PFSK-1 (cell line): ENCODE measurements around the gene MAST2.

Experiments used
- FOXP2 ChIP-seq: optimal IDR thresholded peaks from 2 replicates; pipeline ENCODE3; 2011; ENCODE audit warnings: borderline replicate concordance, control low read depth, inconsistent platforms; ENCODE audit not compliant: insufficient read depth; ENCODE audit errors: extremely low read length, extremely low read depth
- POLR2AphosphoS5 ChIP-seq: IDR thresholded peaks from 2 replicates; pipeline ENCODE4 v1.6.1; 2012; ENCODE audit warnings: low read depth, mild to moderate bottlenecking, control low read depth, low read length, moderate library complexity
- SIN3A ChIP-seq: IDR thresholded peaks from 2 replicates; pipeline ENCODE4 v1.6.1; 2012; ENCODE audit warnings: mild to moderate bottlenecking, low read length, moderate library complexity, borderline replicate concordance; ENCODE audit not compliant: insufficient read depth
- TF ChIP-seq, protein P1 (sequence below), 2 experiments: IDR thresholded peaks; 2 replicates each; pipeline versions ENCODE4 v1.6.1 to v1.8.0; 2011 to 2012; ENCODE audit warnings: low read depth in 2 of 2, low read length in 2 of 2, control low read depth in 1 of 2, inconsistent platforms in 1 of 2, mild to moderate bottlenecking in 1 of 2, moderate library complexity in 1 of 2; ENCODE audit not compliant: insufficient read depth in 1 of 2

DNA sequence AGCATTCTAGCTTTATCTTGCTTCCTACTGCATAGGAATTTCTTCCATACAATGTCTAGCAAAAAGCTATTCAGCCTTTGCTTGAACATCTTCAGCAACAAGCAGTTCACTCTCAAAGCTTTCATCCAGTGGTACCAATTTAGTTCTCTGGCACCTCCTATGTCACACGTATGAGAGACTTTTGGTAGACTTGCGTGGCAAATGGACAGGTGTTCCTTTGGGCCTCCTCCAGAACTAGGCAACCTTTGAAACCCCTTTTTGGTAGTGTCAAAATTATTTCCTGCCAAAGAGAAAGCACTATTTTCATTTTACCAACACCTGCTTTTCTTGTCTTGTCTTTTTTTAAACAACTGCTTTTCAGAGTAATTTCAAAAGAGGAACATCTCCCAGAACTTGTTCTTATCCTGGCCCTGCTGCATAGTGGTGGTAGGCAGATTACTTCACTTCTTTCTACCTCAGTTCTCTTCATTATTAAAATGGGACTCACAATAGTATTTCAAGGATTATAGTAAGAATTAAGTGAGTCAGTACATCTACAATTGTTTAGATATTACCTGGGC is 122.4 kb downstream of the MAST2 start:
- TF ChIP-seq POLR2AphosphoS5 (no peak), SIN3A (no peak), FOXP2 (no peak)
- TF ChIP-seq, protein P1, sequence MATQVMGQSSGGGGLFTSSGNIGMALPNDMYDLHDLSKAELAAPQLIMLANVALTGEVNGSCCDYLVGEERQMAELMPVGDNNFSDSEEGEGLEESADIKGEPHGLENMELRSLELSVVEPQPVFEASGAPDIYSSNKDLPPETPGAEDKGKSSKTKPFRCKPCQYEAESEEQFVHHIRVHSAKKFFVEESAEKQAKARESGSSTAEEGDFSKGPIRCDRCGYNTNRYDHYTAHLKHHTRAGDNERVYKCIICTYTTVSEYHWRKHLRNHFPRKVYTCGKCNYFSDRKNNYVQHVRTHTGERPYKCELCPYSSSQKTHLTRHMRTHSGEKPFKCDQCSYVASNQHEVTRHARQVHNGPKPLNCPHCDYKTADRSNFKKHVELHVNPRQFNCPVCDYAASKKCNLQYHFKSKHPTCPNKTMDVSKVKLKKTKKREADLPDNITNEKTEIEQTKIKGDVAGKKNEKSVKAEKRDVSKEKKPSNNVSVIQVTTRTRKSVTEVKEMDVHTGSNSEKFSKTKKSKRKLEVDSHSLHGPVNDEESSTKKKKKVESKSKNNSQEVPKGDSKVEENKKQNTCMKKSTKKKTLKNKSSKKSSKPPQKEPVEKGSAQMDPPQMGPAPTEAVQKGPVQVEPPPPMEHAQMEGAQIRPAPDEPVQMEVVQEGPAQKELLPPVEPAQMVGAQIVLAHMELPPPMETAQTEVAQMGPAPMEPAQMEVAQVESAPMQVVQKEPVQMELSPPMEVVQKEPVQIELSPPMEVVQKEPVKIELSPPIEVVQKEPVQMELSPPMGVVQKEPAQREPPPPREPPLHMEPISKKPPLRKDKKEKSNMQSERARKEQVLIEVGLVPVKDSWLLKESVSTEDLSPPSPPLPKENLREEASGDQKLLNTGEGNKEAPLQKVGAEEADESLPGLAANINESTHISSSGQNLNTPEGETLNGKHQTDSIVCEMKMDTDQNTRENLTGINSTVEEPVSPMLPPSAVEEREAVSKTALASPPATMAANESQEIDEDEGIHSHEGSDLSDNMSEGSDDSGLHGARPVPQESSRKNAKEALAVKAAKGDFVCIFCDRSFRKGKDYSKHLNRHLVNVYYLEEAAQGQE (IDR thresholded peaks at IDR 0.05; ENCODE audit: insufficient read depth in 1 of 2, low read depth in 2 of 2, low read length in 2 of 2), result no peak
